Measurements from ENCODE around the gene SPG11. TPM values are rescaled to one million over a fixed set of nuclear protein-coding genes. Genes with fewer than 3 reads are reported as not detected.

Gene SPG11
- total and polyA plus RNA-seq, 9 of the 15 experiments (the other 6 are each of a cell fraction or from before 2014, with no cell fraction given), result 23.3 to 71.2 (median 45.6) TPM

GRCh38 chr15:44636976-44637375, 26.5 kb downstream of the SPG11 start:
- H3K9me3 ChIP-seq (replicated peaks; ENCODE audit: control insufficient read depth, insufficient read depth, low read depth, low read length), result no peaks in the 10 kb centered on the region; the same call in 1 of the 2 replicates
- ChIA-PET CTCF (ENCODE audit: low intra/inter-chr PET ratio) (no interaction called here), POLR2A (no interaction called here)
- ATAC-seq (no peak), FAIRE-seq (no peak), DNase-seq (ENCODE audit: extremely low read depth in 1 of 4, low spot score in 3 of 4) (no peak)
- no peaks in the 10 kb centered on the region for H3K27me3 ChIP-seq (ENCODE audit: control insufficient read depth in 2 of 2, insufficient read depth in 2 of 2, low read length in 2 of 2)
- H4K20me1 ChIP-seq (replicated peaks; ENCODE audit: control insufficient read depth, insufficient read depth, low read length), result no peaks in the 10 kb centered on the region
- H3K27ac ChIP-seq (ENCODE audit: extremely low read depth, low read depth, low read length), result no peak overlapping the region
- intact Hi-C loops (cut with micrococcal nuclease) (no loop called here), in situ Hi-C loops (cut with MboI) (no loop called here)
- H3K9ac ChIP-seq (ENCODE audit: insufficient read depth in 1 of 2, low read depth in 2 of 2, low read length in 2 of 2), result no peak overlapping the region
- H3K4me1 ChIP-seq (replicated peaks in 1 of 2; ENCODE audit: control insufficient read depth in 2 of 2, insufficient read depth in 2 of 2, low read length in 2 of 2), result no peaks in the 10 kb centered on the region
- peaks cover 74% of the 10 kb centered on the region for H3K36me3 ChIP-seq (ENCODE audit: control insufficient read depth, insufficient read depth, low read length)
- H3K9me1 ChIP-seq (ENCODE audit: control insufficient read depth, insufficient read depth, low read length), result no peaks in the 10 kb centered on the region
- no TSS peak for BruUV-seq (replicated peaks)
- no peak for TF ChIP-seq KAT7 (CRISPR knock-in tag; IDR thresholded peaks at IDR 0.05; ENCODE audit: borderline replicate concordance)
- no peak for TF ChIP-seq ZNF445 (CRISPR knock-in tag; IDR thresholded peaks at IDR 0.05; ENCODE audit: low read depth)
- TF ChIP-seq ZNF121 (CRISPR knock-in tag; conservative IDR thresholded peaks at IDR 0.05), result peak; percentile 52; the same call in 1 of the 2 replicates
- no peak for TF ChIP-seq SNIP1 (IDR thresholded peaks at IDR 0.05; ENCODE audit: low read depth)
- TF ChIP-seq SMC3 (conservative IDR thresholded peaks at IDR 0.05; ENCODE audit: insufficient read depth, low read depth, low read length), result no peak
- TF ChIP-seq CSDE1 (IDR thresholded peaks at IDR 0.05), result no peak
- TF ChIP-seq ZNF583 (CRISPR knock-in tag; IDR thresholded peaks at IDR 0.05), result no peak
- no peak overlapping the region for H3K4me3 ChIP-seq
- WGBS (ENCODE audit: insufficient coverage, low coverage, missing lambda C conversion rate), result 70% methylated on average over 1 of the region's 1 CpG
- H2AFZ ChIP-seq (ENCODE audit: low read depth, low read length), result no peak overlapping the region
- H3K4me2 ChIP-seq (ENCODE audit: insufficient read depth, low read length), result no peak overlapping the region
- peaks cover 10% of the 10 kb centered on the region for H3K79me2 ChIP-seq (ENCODE audit: control insufficient read depth, insufficient read depth, low read length)

GRCh38 chr15:44633603-44634002, 29.9 kb downstream of the SPG11 start:
- H3K9ac ChIP-seq (ENCODE audit: insufficient read depth in 1 of 2, low read depth in 2 of 2, low read length in 2 of 2), result no peak overlapping the region
- H3K27ac ChIP-seq (ENCODE audit: extremely low read depth, low read depth, low read length), result no peak overlapping the region
- ChIA-PET POLR2A (interaction anchor here (0.6 to 0.9 kb wide), 2 partner anchors 11 to 87 kb away, joined by 3 read pairs; no protein-coding TSS in a partner anchor), CTCF (ENCODE audit: low intra/inter-chr PET ratio) (no interaction called here)
- no TSS peak for BruUV-seq (replicated peaks)
- no peak overlapping the region for H2AFZ ChIP-seq (ENCODE audit: low read depth, low read length)
- no peak overlapping the region for H3K4me3 ChIP-seq
- H3K4me1 ChIP-seq (replicated peaks in 1 of 2; ENCODE audit: control insufficient read depth in 2 of 2, insufficient read depth in 2 of 2, low read length in 2 of 2), result no peaks in the 10 kb centered on the region
- H3K9me3 ChIP-seq (replicated peaks; ENCODE audit: control insufficient read depth, insufficient read depth, low read depth, low read length), result no peaks in the 10 kb centered on the region
- 0 out of 3 replicates have a peak, but pooled peaks cover 2% of the 10 kb centered on the region for H3K79me2 ChIP-seq (ENCODE audit: control insufficient read depth, insufficient read depth, low read length)
- no peaks in the 10 kb centered on the region for H4K20me1 ChIP-seq (replicated peaks; ENCODE audit: control insufficient read depth, insufficient read depth, low read length)
- intact Hi-C loops (cut with micrococcal nuclease), result no loop called here
- FAIRE-seq, result no peak
- no peak for DNase-seq (ENCODE audit: extremely low read depth in 1 of 4, low spot score in 3 of 4)
- no peak overlapping the region for H3K4me2 ChIP-seq (ENCODE audit: insufficient read depth, low read length)
- peaks cover 83% of the 10 kb centered on the region for H3K36me3 ChIP-seq (ENCODE audit: control insufficient read depth, insufficient read depth, low read length)
- in situ Hi-C loops (cut with MboI), result no loop called here
- WGBS (ENCODE audit: insufficient coverage, low coverage, missing lambda C conversion rate), result 87% methylated on average over 5 of the region's 5 CpGs
- no peaks in the 10 kb centered on the region for H3K9me1 ChIP-seq (ENCODE audit: control insufficient read depth, insufficient read depth, low read length)
- no peak for ATAC-seq
- H3K27me3 ChIP-seq (ENCODE audit: control insufficient read depth in 2 of 2, insufficient read depth in 2 of 2, low read length in 2 of 2), result no peaks in the 10 kb centered on the region
- TF ChIP-seq MCM5 (IDR thresholded peaks at IDR 0.05; ENCODE audit: low read depth), result no peak
- peak; percentile 63 for TF ChIP-seq CEBPG (CRISPR knock-in tag; IDR thresholded peaks at IDR 0.05)
- TF ChIP-seq CEBPG (tag; conservative IDR thresholded peaks at IDR 0.05 in 1 of 2, IDR thresholded peaks at IDR 0.05 in 1 of 2), result peak; percentile 78 to 92
- TF ChIP-seq MBD1 (CRISPR knock-in tag; IDR thresholded peaks at IDR 0.05), result no peak
- no peak for TF ChIP-seq ZC3H11A (IDR thresholded peaks at IDR 0.05; ENCODE audit: low read depth, low read length)
- TF ChIP-seq ETS2 (tag; IDR thresholded peaks at IDR 0.05; ENCODE audit: borderline replicate concordance, poor library complexity, severe bottlenecking), result no peak
- TF ChIP-seq ZBTB34 (CRISPR knock-in tag; IDR thresholded peaks at IDR 0.05), result no peak
- peak; percentile 61 for TF ChIP-seq CEBPB (tag; IDR thresholded peaks at IDR 0.05)

Measured in K562 (cell line).